Esophagus muscularis mucosa (tissue), 3 donors: ENCODE measurements around the gene CACNG7.

Source experiments
- CTCF ChIP-seq, 3 experiments: fragments of 200-600 bp in 2 of 3; fragments of 450-650 bp in 1 of 3; sonication (generic) in 2 of 3; IDR thresholded peaks; one replicate each; pipeline ENCODE4 v1.5.1; 2017 to 2019; ENCODE audit warnings: antibody characterized with exemption in 3 of 3, mild to moderate bottlenecking in 2 of 3, moderate library complexity in 1 of 3
- POLR2AphosphoS5 ChIP-seq, 2 donors: sonication (generic); formaldehyde crosslinking; IDR thresholded peaks; one replicate each; pipeline ENCODE4 v1.6.1; 2017; ENCODE audit warnings: antibody characterized with exemption in 2 of 2

GRCh38 chr19:53907193-53907581 lies 1.9 kb upstream of the CACNG7 start:
- no peak for TF ChIP-seq CTCF (IDR thresholded peaks at IDR 0.05)
- TF ChIP-seq POLR2AphosphoS5 (IDR thresholded peaks at IDR 0.05) = no peak
